IPS-NIHi7 (cell line): Measurements from ENCODE around the gene ZNF775.

Experiments
- DNase-seq: peaks from one replicate; pipeline ENCODE4 v3.0.0; 2012; ENCODE audit warnings: mixed read lengths; ENCODE audit errors: extremely low spot score

The ZNF775 gene

DNA sequence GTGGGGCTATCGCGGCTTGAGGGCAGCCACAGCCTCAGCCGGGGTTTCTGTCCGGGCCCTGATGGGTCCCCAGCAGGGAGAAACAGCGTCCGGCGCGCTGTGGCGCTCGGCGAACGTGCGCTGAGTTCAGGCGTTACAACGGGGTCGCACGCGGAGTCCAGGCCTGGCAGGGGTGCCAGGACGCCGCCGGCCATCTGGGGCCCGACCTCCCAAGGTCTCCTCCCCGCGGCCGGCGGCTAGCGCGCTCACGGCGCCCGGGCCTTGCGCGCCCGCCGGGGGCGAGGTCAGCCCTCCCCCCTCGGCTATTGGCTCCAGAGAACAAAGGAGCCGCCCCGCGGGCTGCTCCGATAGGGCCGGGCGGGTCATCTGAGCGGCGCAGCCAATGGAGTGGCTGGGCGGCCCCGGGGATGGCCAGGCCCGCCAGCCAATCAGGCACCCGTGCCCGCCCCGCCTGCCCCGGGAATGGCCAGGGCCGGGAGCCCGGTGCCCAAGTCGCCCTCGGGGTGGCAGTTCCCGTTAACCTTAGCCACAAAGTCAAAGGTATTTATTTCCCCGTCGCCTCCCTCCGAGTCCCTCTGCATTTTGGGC, at the start of gene ZNF775:
Gene ZNF775, plus strand, starts transcription at position 478 of the 588 bp plus-strand sequence. CDS start 9,141 bp downstream, outside the sequence.
- DNase-seq = peak; percentile 99

DNA sequence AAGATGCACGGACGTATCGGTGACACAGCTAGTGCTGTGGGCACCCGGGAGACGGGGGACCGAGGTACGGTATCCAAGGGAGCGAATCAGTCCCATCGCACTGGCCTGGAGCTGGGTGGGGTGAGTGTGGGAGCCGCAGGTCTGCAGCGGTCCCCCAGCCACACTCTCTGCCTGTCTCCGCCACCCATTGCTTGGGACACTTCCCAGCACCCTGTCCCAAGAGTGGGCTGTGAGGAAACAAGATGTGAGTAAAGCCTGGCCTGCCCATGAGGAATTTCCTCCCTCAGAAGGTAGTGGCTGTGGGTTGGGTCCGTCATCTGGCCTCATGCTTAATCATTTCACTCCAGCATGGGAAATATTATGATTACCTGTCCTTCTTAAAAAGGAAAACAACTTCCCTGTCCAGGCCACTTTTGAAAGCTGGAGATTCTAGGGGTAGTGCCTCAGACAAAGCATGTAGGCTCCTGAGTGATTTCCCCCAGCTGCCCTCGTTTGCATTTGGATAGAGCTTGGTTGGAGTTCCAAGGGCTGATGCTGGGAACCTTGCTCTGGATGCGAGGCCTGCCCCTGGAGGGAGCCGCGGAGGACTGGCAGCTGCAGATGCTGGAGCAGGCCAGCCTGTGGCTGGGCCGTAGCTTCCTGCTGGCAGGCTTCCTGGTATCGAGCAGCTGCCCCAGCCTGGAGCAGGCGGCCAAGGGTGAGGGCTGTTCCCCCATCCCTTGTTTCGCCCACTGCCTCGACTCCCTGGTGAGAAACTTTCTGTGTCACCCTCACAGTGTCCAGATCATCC, 49.6 kb upstream of the ZNF775 start:
- DNase-seq = peak; percentile 76

DNA sequence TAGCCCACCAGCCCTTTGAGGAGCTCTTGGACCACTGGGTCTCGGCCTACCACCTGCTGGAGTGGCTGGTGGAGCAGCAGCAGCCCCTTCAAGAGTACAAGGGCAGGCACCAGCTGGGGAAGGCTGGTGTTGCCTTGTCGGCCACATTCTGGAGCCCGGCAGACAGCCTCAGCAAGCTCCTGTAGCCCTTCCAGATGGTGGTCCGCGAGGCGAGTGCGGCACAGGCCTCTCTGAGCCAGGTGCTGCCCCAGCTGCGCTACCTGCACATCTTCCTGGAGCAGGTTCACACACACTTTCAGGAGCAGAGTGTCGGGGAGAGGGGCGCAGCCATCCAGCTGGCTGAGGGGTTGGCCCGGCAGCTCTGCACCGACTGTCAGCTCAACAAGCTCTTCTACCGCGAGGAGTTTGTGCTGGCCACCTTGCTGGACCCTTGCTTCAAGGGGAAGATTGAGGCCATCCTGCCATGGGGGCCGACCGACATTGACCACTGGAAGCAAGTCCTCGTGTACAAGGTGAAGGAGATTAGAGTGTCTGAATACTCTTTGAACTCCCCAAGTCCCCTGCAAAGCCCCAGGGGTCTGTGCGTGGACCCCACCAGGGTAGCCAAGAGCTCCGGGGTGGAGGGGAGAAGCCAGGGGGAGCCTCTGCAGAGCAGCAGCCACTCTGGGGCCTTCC, 48.8 kb upstream of the ZNF775 start:
- no peak for DNase-seq

DNA sequence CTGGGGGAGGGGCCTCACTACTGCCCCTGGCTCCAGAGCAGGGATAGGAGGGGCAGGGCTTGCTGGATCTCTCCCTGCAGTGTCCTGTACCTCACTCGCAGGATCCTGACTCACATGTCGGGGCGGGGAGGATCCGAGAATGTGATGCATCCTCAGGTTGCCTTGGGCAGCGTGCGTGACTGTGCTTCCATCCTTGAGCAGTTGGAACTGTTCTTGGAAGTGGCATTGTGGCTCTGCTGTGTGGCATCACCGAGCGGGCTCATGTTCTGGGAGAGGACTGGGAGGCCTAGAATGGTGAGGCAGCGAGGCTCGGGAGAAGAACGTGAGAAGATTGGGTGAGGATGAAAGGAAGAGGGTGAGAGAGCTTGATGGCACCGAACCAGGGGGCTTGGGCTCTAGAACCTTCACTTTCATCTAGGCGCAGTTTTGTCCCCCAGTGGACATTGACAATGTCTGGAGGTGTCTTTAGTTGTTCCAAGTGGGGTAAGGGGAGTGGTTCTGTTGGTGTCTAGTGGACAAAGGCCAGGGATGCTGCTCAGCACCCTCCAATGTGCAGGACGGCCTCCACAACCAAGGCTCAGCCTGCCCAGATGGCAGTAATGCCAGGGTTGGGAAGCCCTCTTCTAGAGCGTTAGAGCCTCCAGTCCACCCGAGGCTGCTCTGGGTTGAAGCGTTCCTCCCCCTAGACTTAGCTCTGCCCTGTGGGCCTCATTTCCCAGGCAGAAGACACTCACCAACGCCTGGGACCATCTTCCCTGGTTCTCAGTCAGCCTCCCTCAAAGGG, 46.1 kb upstream of the ZNF775 start:
- DNase-seq = no peak

DNA sequence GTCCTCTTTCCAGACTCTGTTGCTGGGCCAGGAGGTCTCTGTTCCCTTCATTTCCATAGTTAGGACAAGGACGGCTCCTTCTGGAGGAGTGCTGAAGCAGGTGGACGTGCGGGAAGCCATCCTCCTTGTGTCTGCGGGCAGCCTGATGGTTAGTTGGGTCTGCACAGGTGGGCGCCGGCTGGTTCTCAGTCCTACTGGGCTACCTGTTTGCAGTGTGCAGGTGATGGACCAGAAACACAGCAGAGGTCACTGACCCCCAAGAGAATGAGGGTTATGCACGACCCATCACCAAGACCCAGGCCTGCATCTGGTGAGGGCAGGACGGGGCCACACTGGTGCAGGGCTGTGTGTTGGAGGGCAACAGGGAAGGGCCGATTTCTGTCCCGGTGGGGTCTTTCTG, 45.5 kb upstream of the ZNF775 start:
- DNase-seq = no peak

DNA sequence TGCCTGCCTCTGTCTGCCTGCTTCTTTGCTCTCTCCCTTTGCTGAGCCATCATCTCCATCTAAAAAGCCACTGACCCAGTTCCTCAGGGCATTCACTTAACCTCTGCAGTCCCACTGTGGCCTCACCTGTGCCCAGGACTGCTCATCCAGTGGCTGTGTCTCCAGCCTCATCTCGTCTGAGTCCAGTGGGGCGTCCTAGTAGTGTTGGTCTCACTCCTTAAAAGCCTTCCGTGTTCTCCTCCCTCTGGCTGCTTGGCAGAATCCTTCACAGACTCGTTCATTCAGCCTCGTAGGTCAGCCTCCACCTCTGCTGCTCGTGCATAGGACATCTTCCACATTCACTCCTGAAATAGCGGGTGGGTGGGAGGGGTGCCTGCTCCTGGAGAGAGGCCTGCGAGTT, 45.0 kb upstream of the ZNF775 start:
- no peak for DNase-seq

DNA sequence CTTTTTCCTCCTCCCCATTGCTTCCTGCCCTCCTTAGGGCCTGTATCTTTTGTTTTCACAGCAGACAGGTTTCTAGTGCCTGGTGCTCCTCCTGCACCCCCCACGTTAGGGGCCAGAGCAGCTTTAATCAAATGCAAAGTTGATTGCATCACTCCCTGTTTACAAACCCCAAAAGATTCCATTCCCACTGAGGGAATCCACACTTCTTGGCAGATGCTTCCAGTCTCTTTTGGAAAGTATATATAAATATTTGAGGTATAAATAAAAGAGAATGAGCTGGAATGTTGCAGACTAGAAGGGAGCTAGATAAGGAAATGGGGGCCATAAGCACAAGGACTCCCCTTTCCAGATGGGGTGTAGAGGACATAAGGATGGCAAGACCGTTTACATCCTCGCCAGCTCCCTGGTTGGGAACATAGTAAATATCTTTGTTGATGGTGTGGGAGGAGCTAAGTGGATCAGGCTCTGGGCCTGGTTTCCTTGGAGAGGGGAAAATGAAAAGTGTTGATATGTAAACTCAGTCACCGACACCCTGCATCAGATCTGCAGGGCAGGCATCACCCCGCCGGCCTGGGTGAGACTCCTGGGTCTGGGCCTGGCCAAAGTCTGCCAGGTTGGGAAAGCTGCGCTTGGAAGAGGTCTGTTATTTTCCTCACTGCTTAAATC, 43.9 kb upstream of the ZNF775 start:
- DNase-seq = peak; percentile 78

DNA sequence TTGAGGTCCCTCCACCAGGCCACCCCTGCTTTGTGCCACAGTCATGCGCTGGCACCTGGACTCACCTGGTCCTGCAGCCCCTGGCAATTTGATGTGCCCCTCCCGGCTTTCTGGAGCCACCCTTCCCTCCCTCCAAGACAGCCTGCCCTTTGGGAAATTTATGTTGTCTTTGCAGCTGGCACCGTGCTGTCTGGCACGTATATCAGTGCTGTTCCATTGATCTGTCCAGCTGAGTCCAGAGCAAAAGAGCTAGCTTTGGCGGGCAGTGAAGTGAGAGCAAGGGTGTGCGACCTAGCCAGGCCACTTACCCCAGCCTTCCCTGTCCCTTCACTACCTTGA, 43.4 kb upstream of the ZNF775 start:
- DNase-seq = no peak

DNA sequence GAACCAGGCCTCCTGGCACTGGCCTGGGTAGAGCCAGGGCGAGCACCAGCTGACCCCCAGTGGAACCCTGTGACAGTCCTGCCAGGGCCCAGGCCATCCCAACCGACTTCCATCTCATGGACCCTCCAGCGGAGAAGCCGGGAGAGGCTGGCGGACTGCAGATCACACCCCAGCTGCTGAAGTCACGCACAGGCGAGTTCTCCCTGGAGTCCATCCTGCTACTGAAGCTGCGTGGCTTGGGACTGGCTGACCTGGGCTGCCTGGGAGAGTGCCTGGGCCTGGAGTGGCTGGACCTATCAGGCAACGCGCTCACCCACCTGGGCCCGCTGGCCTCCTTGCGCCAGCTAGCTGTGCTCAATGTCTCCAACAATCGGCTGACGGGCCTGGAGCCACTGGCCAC, 42.4 kb upstream of the ZNF775 start:
- DNase-seq = no peak

DNA sequence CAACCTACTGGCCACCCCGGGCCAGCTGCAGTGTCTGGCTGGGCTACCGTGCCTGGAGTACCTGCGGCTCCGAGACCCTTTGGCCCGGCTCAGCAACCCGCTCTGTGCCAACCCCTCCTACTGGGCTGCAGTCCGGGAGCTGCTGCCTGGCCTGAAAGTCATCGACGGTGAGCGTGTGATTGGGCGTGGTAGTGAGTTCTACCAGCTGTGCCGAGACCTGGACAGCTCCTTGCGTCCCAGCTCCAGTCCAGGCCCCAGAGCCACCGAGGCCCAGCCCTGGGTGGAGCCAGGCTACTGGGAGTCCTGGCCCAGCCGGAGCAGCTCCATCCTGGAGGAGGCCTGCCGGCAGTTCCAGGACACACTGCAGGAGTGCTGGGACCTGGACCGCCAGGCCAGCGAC, 42.0 kb upstream of the ZNF775 start:
- DNase-seq = no peak

DNA sequence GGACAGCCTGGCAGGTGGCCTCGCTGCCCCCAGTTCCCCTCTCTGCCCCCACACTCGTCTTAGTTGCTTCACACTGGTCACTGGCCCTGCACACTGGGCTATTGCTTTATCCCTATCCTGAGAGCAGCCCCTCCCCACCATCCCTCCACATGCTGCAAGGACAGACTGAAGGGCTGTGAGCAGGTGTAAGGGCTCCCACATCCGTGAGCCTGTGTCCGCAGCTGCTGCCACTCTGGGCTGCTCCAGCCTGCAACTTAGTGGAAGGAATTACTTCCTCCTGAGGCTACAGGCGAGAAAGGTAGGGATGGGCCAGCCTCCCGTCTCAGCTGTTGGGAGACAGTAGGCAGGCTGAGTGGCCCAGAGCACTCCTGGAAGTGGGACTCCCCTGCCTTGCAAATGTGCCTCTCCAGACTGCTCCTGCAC, 41.5 kb upstream of the ZNF775 start:
- DNase-seq = no peak

DNA sequence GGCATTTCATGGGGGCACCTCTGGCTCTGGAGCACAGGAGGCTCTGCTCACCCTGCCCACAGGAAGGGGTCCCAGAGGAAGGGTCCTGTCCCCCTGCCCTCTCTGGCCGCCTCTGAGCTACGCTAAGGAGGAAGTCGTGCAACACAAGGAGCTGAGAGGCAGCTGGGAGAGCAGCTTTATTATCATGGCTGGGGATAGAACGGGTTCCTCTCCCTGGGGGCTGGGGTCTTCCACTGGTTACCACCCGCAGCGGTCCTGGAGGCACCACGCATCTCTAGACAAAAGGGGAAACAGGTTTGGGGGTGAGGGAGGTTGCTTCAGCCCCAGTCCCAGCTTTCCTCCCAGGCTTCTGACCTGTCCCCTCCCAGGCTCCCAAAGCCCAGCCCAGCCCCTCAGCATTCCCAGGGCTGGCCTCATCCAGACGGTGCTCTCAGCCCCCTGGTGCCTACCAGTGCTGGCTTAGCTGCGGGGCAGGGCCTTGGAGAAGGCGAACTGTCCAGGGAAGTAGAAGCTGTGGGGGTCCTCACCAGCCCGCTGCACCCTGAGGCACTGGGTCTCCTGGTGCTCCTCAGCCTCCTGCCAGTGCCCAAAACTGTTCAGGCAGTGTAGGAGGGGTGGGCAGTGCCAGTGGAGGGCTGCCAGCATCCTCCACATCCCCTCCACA, 40.8 kb upstream of the ZNF775 start:
- no peak for DNase-seq

DNA sequence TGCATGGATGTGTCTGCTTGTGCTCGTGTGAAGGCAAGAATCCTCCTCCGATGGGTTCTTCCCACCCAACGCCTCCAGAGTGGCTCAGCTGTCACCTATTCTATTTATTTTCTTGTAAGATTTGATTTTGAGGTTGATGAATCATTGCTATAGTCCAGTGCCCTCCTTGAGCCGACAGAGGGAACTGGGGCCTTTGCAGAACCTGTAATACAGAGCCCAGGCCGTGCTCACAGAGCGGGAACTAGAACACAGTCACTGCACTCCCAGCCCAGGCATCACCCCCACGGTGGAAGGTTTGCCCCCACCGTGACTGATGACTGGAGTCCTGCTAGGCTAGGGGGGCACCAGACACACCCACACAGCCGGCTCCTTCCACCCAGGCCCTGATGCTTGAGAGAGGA, 39.7 kb upstream of the ZNF775 start:
- no peak for DNase-seq

DNA sequence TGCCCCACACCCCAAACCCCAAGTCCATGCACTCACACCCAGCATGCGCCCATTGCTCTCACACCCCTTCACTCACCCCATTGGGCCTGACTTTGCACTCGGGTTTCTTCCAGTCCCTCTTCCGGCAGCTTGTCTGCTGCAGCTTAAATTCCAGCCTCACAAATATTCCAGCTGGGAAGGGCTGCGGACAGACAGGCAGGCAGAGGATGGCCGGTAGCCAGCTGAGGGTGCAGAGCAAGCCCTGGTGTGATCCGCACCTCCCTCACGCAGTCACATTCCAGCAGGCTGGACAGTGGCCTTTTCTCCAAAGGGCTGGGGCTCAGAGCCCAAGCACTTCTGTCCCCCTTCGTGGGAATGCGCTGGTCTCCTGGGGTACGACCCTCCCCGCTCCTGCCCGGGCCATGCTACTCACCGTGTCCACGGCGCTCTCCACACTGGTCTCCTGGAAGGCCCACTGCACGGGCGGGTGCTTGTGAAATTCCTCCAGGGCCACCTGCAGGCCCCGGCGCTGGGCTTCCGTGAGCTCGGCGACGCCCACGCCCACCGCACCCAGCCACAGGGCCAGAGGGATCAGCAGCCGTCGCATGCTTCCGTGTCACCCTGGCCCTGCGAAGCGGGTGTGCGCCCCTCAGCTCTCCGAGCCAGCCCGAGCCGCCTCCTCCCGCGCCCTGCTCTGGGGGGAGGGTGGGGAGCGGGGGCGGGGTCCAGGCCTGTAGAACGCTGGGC, 38.9 kb upstream of the ZNF775 start:
- DNase-seq = no peak

DNA sequence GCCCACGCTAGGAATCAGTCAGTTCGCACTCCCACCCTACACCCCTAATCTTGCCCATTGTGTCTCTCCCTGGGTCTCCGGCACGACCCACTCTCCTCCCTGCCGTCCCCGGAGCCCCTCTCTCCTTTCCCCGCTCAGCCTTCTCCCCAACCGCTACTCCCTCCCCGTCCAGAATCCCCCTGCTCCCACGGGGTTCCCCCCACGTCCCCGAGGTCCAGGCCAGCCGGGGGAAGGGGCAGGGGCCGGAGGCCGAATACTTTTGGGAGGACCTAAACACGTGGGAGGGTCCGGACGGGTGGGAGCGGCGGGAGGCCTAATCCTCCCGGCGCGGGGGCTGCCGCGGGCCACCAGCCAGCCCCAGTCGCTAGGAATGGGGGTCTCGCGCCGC, 38.3 kb upstream of the ZNF775 start:
- no peak for DNase-seq

DNA sequence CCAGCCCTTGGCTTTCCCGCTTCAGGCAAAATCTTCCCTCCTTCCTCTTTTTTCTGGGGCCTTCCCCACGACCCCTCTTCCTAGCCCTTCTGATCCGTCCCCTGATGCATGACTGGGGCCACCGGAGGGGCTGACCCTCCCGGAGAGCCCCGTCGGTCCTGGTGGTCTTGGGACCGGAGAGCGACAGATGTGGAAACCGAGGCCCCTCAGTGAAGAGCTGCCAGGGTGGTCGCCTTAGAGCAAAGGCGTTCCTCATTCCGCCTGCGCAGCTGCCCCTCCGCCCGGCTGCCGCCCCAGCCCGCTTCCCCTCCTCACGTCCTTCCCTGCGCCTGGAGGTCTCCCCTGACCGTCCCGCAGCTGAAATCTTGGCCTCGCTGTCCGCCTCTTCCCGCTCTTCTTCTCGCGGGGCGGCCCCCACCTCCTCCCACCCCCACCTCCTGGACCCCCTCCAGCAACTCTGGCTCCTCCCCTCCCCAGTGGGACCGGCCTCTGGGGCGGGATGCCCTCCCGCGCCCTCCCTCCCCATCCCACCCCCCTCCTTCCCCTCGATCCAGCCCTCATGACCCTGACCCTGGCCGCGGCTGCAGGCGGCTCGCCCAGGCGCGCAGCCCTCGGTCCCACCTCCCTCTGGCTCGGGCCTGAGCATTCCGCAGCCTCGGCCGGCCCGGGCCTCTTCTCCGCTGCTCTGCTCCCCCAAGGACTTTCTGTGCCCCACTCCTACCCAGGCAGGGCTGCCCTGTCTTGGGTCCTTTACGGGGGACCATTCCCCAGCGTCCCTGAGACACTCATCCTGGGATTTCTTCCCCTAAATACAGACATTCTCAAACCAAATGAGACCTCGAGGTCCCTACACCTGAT, 37.6 kb upstream of the ZNF775 start, which contains the start of gene RARRES2:
Gene RARRES2, minus strand, starts transcription at position 367 of the 858 bp plus-strand sequence. CDS start 1,020 bp downstream, outside the sequence.
- DNase-seq = peak; percentile 79

DNA sequence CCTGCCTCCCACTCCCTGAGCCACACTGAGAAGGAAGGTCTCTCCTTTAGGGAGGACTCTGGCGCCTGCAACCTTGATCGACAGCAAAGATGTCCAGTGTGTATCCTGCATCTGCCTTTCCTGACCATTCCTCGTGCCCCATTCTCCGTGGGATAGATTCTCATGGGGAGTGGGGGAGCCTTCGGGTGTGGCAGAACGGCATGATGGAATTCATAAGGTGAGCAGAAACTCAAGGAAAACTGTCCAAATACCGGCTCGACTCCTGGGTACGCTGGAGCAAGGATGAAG, 37.1 kb upstream of the ZNF775 start:
- DNase-seq = no peak

DNA sequence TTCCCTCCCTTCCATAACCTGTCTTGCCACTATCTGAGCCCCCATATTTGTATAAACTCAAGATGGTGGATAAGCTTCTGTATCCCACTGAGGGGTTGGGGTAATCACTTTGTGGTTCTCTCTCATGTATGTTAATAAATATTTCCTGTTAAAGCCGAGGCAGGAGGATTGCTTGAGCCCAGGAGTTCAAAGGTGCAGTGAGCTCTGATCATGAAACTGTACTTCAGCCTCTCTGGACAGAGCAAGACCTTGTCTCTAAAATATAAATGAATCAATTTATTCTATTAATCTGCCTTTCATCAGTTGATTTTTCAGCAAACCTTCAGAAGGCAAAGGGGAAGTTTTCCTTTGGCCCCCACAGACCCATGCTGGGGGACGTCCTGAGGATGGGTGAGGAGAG, 35.9 kb upstream of the ZNF775 start:
- DNase-seq = no peak

DNA sequence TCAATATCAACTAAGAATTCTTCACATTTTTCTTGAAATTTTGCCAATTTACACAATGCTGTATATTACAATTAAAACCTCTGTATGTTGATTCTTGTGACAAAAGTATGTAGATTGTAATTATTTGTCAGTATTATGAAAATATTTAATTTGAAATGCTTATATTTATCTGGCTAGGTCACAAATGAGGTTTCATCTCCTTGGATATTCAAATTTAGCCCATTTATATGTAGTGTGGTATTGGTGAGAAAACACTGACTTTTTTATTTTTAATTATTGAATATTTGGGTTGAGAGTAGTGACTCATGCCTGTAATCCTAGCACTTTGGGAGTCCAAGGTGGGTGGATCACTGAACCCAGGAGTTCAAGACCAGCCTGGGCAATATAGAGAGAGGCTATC, 34.8 kb upstream of the ZNF775 start:
- DNase-seq = no peak

DNA sequence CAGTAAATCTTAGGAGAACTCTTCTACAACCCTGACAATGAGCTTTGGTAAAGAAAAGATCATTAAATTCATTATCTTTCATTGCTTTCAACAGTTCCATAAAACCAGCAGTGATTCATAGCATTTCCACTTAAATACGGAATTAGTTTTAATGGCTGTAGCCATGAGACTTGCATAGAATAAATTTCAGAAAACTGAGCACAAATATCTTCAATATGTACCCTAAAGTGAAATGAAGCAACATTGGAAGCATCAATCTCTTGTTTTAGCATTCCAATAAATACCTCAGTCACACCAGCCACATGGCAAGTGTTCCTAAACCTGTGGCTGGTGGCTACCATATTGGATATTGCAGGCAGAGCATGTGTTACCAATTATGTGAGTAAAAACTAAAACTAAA, 34.1 kb upstream of the ZNF775 start:
- DNase-seq = no peak
